RPMI7951 (cell line): ENCODE data around the gene OR14I1. TPM values are rescaled to one million over a fixed set of nuclear protein-coding genes. Genes with fewer than 3 reads are reported as not detected.

Experiments used
- DNase-seq: peaks from one replicate; pipeline ENCODE4 v3.0.0-alpha.2; 2012; ENCODE audit warnings: low read depth
- total RNA-seq: library from RNA; depleted of rRNA; stranded (reverse); fragments of >200 nt; shearing (Covaris generic); gene quantifications from 2 replicates; pipeline ENCODE4 v1.2.3, GENCODE V29; 2014; rRNA removed

The OR14I1 gene
- not detected in 2 replicates for total RNA-seq

DNA sequence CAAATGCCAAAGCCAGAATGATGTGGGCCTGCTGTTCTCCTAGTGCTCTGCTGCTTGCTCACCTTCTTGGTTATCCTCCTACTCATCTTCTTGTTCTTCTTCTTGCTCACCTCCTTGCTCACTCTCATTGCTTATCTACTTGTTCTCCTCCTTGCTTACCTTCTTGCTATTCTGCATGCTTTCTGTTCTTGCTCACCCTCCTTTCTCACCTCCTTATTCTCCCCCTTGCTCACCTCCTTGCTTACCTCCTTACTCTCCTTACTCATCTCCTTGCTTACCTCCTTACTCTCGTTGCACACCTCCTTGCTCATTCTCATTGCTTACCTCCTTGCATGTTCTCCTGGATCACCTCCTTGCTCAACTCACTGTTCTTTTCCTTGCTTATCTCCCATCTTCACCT, at the start of gene OR14I1:
Gene OR14I1, minus strand, starts transcription at position 53 of the 400 bp plus-strand sequence.
- DNase-seq, result no peak

DNA sequence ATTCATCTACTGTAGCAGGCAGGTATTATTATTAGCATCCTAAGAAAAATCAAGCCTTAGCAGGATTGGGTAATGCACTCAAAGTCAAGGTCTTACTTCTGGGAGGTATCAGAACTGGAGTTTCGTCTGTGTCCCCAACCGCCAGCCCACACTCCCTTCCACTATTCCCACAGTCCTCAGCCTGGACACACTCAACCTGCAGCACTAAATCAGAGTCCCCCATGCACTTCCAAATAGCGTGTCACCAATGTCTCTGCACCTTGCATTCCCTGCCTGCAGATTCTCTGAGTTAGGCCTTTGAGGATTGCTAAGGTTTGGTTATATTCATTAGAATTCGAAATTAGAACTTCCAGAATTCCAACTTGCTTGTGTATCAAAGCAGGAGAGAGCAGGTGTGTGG, 49.1 kb upstream of the OR14I1 start:
- no peak for DNase-seq

DNA sequence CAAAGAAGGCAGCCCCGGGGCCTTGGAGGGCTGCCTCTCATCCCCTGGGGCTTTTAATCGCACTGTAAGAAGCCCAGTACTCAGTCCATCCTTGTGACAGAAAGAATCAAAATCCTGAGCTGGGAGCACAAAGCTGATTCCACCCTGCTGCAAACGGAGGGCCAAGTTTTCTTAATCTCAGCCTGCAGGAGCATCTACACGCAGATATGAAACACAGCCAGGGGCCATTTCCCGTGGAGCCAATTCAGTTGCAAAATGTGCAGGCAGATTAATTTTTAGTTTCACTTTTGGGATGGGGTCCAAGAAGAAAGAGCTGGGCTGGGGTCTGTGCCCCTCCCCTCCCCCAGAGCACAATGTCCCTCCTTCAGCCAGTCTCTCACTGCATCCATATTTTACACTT, 48.6 kb upstream of the OR14I1 start:
- DNase-seq, result no peak

DNA sequence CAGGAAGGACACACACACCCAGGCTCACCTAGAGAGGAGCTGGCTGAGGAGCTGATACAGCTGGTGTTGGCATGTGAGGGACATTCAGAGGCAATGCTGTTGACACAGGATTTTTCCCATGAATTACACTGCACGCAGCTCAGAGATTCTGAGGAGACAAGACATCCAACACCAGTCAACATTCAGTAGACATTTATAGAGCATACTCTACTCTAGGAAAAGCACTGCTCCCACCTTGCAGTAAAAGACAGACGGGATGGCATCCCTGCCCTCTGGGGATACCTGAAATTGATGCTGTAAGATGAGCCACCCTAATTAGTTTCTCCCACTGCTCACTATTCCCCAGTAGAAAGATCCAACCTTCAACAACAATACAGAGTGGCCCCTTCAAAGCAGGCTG, 47.9 kb upstream of the OR14I1 start:
- no peak for DNase-seq

DNA sequence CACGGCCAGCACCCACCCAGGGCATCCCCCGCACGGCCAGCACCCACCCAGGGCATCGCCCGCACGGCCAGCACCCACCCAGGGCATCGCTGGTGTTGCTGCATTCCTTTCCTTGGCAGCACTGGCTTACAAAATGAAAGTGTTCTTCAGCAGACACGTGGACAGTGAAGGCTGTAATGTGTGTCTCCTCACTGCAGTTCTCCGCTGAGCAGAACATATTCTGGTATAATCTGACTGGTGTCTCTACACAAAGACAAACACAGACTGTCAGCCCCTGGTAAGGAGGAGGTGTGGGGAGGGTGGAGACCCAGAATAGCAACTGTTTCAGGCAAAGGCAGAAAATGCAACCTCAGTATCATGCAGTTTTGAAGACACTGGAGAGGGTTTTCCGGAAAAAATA, 45.6 kb upstream of the OR14I1 start:
- DNase-seq, result peak; percentile 28

DNA sequence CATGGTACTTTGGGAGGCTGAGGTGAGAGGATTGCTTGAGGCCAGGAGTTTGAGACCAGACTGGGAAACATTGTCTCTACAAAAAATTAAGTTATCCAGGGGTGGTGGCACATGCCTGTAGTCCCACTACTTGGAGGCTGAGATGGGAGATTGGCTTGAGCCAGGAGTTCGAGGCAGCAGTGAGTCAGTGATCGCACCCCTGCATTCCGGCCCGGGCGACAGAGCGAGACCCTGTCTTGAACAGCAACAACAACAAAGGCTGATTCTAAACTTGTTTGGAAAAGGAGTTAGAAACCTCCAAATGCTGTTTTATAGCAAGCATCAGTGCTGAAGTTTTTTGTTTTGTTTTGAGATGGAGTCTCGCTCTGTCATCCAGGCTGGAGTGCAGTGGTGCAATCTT, 38.3 kb upstream of the OR14I1 start:
- no peak for DNase-seq

DNA sequence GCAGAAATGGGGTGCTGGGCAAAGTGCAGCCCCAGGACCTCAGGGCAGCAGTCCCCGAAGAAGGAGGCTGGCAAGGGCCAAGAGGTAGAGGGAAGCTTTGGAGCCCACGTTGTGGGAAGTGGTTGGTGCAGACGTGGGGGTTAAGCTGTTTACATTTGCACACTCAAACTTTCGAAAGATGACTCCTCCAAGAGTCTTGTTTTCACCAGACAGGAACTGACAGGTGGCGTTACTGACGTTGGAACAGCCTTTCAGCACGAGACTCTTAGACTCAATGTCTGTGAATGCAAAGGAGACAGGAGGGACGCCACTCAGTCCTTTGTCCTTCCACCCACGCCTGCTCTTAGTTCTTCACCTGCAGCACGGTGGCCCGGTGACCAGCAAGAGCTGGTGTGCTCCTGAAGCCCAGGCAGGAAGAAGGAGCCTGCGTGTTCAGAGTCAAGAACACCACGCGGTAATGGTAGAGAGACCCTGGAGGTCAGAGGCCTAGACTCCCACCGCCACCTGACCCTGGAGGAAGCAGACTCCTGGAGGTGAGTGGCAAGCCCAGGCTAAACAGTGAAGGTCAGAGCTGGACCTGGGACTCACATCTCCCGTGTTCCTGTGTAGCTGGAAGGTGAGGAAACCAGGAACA, 37.1 kb upstream of the OR14I1 start:
- no peak for DNase-seq

DNA sequence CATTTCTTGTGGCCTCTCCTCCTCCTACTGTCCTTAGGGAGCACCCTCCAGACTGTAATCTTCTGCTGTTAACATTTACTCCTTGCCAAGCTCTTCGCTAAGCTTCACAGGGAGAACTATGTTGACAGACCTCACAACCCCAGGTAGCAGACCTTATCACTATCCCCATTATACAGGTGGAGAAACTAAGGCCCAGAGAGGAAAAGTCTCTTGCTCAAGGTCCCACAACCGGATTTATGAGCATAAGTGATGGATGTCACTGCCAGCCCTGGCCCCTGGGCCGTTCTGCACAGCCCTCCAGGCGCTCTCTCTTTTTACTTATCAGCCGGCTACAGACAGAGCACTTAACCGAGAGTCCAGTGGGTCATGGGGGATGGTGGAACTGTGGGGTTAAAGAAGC, 34.9 kb upstream of the OR14I1 start:
- no peak for DNase-seq

DNA sequence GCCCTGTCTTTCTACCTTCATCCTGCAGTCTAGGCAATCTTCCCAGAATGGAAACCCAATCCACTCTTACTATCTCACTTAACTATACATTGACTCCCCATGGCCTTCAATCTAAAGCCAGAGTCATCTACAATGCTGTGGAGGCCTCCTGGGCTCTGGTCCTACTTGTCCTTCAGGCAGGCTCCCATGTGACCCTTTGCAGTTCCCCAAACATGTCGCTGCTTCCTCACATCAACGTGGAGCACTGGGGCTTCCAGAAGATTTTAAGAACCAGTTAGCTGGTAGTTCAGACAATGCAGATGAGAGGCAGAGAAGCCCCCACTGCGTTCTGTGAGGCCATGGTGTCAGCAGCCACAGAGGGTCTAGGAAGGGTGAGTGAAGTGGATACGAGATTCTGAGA, 34.4 kb upstream of the OR14I1 start:
- DNase-seq, result no peak

DNA sequence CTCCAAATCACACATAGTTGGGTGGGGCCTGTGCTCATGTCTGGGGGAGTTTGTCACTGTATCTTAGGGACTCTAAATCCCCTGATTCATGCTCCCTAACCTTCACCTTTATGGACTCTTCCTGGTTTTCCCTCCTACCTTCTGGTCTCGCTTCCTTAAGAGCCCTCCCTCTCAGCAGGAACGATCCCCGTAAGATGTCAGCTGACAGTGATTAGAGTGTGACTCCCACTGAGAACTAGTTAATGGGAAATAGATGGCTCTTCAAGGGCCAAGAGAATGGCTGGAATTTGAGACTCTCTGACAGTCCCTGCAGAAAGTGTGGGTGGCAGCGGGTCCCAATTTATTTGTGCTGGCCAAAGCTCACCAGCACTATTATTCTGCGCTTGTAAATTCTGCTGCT, 31.0 kb upstream of the OR14I1 start:
- no peak for DNase-seq

DNA sequence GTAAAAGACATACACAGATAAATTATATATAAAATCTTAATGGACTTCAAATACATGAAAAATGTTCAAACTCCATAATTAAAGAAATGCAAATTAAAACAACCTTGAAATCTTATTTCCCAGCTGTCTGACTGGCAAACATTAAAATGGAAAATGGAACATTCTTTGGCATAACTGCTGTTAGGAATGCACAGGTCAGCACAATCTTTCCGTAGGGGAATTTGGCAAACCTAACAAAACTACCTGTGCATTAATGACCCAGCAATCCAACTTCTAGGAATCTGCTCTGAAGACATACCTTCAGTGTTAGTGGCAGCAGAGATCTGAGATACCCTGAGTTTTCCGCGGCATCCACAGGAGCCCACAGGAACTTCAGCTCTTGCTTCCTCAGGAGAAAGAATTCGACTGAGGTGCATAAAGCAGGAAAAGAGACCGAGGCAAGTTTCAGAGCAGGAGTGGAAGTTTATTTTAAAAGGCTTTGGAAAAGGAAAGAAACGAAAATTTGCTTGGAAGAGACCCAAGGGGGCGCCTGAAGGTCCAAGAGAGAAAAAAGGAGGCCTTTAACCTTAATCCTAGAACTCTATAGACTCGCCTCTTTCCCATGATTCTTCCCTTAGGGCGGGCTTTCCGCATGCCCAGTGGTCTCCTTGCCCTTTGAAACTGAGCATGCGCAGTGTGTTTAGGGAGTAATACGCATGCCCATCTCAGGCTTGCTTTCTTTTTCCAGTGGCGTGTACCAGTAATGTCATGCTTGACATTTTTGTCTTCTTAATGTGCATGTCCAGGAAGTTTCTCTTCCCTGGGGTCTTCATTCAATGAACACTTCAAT, 28.2 kb upstream of the OR14I1 start:
- DNase-seq, result peak; percentile 89

DNA sequence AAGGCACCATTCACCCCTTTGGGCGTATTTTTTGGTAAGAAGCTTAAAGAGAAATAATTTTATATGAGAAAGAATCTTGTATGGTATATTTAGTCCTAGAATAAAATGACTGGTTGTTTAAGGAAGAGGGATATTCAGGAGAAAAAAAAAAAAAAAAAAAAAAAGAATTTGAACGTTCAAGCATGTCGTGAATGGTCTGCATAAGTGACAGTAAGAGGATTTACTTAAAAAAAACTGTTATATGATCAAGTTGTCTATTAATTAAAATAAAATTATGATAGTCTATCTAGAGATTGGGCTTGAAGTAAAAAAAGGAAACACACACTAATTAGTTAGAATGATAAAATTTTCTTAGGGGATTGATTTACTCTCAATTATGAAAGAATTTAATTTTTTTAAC, 11.7 kb upstream of the OR14I1 start:
- DNase-seq, result peak; percentile 24

DNA sequence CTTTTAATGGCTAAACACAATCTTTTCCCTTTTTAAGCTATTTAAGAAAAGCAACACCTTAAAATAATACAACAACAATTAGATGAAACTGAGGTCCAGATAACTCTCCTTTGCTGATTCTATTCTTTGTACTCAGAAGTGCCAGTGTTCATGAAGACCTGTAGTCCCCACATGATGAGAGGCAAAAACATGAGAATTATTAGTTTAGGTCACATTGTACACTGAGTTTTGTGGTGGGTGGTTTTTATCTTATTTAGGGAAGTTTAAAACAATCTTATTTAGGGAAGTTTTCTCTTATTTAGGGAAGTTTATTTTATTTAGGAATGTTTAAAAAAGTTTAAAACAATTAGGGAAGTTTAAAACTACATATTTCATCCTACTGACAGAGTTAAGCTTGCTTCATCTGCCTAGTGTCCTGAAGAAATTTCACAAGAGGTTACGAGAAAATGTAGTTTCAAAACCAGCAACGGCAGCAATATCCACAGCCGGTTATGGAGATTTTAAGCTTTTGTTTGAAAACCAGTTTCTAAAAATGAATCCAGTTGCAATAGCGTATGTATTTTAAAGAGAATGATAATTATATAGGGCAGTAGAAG, 7.8 kb upstream of the OR14I1 start:
- no peak for DNase-seq

DNA sequence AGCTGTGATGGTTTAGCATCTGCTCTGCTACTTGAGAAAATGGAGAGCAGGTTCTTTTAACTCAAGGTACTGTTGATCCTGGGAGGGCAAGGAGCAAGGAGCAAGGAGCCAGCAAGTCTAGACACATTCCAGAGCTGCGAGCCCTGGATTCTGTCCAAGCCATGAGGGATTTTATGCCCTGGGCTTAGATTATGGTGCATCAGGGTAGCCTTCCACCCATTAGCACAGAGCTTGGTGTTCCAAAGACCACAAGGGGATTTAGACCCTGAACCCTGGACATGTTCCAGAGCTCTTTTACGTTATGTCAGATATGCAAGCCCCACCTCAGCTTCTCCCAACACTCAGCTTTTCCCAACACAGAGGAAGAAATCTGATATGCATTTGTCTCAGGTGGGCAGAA, 2.0 kb upstream of the OR14I1 start:
- DNase-seq, result no peak

DNA sequence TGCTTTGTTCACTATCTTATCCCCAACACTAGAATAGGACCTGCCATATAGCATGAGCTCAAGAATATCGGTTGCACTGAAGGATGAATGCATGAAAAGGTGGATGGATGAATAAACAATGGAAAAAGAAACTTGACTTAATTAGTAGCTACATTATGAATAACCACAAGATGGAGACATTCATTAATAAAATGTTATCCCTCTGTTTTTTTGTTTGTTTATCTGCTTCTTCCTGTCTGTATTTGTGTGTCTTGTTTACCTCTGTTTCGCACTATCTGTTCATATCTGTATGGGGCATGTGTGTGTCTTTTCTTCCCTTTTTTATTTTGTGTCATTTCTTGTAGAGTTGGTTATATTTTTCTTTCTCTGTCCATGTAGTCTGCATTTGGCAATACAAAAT, 1.1 kb upstream of the OR14I1 start:
- no peak for DNase-seq

DNA sequence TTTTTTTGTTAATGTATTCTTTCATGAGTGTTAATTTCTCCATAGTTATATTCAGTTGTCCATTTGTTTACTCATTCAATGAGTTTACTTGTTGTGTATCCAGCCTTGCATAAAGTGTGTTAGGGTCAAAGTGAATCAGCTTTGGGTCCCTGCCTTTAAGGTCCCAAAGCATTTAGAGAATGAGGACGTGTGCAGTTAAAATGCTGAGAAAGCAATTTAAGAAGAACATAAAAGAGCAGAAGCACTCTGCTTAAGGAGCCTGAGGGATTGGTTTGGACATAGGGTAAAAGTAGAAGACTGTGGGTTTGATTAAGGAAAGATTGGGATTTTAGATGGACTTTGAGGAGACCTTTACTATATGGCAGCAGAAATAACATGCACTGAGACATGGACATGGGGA, 3.5 kb downstream of the OR14I1 start:
- no peak for DNase-seq

DNA sequence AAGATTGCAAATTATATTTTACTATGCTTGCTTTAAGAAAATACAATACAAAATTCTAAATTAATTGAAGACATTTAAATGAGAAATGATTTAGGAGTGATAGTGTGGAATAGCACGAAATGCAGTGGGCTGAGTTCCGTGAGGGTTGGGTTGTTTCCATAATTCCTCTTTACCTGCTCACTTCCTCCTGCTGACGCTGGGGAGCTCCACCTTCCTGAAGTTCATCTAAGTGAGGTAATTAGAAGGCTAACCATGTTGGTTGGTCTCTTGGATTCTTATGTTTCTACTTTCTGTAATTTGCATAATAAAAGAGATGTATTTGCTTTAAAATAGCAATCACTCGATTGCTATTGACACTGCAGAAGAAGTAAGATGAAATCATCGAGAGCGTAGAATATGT, 4.7 kb downstream of the OR14I1 start:
- no peak for DNase-seq

DNA sequence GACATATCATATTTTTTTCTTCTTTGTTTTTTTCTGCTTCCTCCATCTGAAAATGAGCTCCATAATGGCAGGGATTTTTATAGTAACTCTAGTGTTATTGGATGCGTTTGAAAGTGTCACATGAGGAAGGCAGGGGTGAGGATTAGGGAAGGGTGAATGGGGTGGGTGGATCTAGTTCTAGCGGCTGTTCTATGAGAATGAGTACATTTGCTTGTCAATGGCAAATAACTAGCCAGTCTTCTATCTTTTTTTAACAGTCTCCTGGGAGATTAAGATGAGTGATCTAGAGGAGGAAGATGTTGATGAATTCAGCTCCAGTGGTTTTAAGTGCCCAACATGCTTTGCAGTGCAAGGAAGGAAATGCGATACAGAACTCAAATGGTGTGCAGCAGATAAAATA, 5.8 kb downstream of the OR14I1 start:
- no peak for DNase-seq

DNA sequence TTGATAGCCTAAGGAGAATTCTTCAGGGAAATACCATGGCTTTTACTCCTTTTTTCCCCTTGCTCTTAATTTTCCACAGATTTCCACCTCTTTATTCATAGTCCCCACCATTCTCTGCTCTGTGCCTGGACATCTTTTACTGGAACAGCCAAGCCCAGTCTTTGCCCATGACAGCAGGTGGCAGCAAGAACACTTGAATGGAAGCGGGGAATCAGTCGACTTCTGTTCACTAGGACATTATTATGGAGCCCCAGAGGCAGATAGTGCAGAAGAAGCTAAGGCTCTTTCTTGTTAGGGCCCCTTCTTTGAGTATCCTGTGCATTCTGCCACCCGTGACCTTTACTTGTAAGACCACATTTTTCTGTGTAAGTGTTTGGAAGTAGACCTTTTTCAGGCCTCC, 6.3 kb downstream of the OR14I1 start:
- peak; percentile 37 for DNase-seq

DNA sequence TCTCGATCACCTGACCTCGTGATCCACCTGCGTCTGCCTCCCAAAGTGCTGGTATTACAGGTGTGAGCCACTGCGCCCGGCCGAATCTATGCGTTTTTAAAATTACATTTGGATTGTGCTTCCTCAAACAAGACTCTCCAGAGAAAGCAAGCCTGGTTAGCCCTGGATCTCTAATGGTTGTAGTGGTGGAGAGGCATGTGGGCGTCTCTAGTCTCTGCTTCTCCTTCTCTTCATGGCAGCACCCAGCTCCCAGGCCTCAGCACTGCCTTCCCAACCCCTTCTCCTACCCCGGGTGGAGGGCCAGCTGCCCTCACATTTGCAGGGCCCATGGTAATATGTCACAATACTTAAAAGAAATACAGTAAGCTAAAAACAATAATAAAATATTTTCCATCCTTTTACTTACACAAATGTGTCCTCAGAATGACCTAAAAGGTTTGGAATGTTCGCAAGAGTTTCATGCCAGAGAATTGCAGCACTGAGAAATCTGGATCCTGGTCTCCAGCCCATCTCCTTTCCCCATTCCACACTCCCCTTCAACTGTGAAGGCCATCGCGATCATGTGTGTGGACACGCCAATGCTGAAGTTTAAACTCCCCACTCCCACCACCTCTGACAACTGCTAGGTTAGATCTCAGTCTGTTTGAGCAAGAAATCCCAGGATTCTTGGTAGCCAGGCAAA, 7.0 kb downstream of the OR14I1 start:
- peak; percentile 13 for DNase-seq

DNA sequence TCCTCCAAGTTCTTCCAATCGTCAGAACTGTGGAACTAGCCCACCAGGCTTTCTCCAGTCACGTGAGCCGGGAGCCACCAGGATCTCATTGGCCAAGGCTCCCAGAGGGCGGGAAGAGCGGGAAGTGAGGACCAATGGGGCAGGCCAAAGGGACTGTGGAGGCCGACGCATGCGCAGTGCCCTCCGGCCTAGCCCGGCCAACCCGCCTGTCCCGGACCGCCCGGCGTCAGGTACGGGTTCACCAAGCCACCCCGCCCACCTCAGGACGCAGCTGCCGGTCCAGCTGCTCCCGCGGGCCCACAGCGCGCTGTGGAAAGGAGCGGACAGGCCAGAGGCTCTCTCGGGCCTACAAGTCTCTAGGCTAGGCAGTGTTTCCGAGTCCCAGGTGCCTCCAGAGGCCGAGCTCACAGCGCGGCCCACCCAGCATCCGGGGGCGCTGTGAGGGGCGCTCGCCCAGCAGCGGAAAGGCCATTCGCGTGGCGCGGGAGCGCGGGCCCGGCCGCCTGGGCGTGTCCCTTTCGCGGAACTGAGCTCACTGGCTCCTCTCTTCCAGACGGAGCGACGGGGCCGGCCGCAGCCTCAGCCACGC, 10.9 kb downstream of the OR14I1 start:
- no peak for DNase-seq
